Stimulated activated CD4-positive, alpha-beta T cell treated with anti-CD3 and anti-CD28 coated beads, Interleukin-4, amount 100 ng/mL, for 24 hours (primary cell): ENCODE data around the gene EXT2.
A peak's percentile ranks its signal among the peaks of the same experiment; 100 is the strongest.

ENCODE experiments used
- DNase-seq: peaks from one replicate; pipeline ENCODE4 v3.0.0-alpha.2; 2020

EXT2 gene

DNA sequence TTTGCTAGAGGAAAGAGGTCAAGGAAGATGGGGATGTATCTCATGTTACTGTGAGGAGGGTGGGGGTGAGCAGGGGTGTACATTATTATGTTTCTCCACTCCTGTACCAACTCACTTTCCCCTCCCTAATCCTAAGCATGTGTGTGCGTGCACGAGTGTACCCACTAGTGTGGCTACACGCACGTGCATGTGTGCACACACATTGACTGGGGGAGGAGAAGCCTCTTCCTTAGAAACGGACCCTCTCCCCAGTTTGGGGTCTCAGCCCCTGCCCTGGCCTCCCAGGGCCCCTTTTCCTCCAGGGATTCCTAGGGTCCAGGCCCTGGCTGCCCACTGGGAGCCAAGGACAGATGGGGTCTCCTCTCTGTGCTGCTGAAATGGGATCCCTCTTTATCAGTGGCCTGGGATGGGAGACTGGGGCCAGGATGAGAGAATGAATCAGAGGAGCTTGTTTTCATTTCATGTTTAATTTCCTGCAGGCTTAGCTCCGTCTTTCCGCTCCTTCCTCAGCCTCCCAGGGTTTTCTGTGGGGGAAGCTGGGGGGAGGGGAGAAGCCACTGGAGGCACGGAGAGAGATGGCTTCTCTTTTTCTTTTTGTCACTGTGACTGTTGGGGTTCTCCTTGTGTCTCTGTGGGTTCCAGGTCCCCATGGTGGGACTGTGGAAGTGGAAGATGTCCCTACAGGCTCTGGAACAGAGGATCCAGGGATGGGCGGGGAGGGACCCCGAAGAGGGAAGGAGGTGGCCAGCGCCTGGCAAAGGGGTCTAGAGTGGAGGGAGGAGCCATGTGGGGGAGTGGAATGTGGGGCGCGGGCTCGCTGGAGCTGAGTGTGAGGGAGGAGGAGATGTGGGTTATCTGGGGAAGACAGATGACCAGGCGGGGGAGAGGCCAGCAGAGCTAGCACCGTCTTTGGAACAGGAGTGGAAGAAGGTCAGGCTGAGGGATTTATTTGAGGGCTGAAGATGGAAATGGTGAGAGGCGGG, 174.2 kb downstream of the EXT2 start:
- no peak for DNase-seq

DNA sequence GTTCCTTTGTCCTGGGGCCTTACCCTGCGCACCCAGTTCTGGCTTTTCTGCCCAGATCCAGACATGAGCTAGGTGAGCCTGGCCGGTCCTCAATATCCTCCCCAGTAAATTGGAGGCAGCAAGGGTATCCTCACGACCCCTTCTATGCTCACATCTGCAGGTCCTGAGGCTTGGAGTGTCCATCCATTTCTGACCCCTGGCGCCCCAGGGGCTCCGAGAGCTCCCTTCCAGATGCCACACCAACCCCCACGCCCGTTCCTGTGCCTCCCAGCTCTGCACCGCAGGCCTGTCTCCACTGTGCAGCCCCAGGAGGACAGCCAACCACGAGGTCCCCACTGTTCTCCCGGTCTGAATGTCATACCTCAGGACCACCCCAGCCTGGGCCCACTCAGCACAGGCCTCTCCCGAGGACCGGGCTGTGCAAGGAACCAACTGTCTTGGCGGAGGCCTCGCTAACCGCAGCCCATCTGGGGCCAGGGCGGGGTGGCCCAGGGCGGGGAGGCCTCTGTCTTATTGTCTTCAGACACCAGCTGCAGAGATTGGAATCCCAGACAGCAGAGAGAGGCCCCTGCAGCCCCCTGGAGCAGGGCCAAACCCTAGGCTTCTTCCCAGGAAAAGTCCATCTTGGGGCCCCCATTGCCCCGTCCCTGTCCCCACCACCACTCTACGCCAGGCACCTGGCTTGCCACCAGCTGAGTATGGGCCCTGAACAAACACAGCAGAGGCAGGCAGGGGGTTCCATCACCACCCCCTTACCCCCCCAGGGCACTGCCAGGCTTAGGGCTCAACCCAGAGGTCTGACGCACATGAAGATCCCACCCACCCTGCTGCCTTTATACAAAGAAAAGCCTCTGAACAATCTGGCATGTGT, 175.2 kb downstream of the EXT2 start:
- no peak for DNase-seq

DNA sequence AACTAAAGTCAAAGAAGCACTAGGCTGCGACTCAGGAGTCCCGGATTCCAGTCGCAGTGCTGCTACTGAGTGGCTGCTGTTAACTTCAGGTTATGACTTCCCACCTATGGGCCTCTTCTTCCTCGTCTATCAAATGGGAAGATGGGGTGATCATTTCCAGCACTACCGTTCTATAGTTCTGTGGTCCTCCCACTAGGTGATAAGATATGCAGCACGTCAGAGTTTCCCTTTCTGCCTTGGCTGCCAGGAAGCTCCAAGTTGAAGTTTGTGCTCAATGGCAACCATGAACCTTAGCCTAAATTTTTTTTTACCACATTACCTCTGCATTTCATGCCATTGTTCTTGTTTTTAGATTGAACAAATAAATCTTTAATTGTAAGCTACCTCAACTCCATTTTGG, 175.8 kb downstream of the EXT2 start:
- DNase-seq: no peak

GRCh38 chr11:44274404-44274803, 178.9 kb downstream of the EXT2 start:
- DNase-seq: no peak

DNA sequence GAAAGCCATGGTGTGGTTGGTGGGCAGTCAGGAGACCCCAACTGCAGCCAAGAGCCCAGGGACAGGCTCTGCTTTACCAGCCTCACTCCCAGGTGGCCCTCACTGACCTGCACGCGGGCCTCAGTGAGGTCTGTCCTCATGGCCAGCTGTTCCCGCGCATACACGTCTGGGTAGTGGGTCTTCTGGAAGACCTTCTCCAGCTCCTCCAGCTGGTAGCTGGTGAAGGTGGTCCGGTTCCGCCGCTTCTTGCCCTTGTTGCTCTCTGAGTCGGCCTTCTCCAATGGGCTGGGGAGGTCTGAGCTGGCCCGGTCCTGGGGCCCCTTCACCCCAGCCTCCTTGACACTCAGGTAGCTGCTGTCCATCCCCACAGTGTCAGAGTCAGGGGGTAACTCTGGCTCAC, 179.8 kb downstream of the EXT2 start:
- no peak for DNase-seq

DNA sequence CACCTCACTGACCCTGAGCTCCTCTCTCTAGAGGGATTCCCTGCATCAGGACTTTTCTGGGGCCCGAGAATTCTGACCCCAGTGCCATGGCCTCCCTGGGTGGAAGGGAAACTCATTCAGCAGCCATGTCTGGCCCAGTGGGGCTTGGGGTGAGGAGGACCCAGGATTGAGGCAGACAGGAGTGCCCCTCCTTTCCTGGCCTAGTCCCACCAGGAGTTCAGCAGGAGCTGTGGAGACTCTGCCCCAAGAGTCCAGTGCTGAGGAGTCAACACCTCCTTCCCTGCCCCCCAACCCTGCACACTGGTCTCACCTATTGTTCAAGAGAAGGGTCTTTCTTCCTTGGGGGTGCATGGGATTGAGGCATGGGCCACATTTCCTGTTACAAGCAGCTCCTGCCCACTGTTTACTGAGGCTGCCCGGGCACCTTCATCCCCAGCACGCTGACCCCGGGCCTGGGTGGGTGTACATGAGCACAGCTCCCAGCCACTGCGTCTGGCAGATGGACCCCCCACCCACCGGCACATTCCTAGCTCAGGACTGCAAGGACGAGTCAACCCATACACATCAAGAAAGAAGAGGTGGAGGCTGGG, 180.6 kb downstream of the EXT2 start:
- no peak for DNase-seq

GRCh38 chr11:44277196-44278090, 182.0 kb downstream of the EXT2 start:
- DNase-seq: no peak

GRCh38 chr11:44279483-44279882, 184.0 kb downstream of the EXT2 start:
- no peak for DNase-seq

GRCh38 chr11:44280257-44280656, 184.8 kb downstream of the EXT2 start:
- DNase-seq: no peak

GRCh38 chr11:44281151-44281550, 185.7 kb downstream of the EXT2 start:
- no peak for DNase-seq

DNA sequence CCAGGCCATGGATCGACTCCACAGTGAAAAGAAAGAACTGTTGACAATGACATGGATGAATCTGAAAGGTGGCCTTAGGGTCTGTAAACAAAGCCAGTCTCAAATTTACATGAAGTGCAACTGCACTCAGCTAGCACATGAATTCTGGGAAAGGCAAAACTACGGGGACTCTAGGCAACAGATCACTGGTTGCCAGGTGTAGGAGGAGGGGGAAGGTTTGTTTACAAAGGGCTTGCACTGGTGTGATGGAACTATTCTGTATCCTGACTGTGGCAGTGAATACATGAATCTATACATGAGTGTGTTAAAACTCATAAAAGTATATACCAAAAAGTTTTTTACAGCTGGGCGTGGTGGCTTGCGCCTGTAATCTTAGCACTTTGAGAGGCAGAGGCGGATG, 187.1 kb downstream of the EXT2 start:
- DNase-seq: no peak

- DNase-seq: no peak
These were observed 190.3 kb downstream of the EXT2 start for GRCh38 chr11:44285756-44286155.

DNA sequence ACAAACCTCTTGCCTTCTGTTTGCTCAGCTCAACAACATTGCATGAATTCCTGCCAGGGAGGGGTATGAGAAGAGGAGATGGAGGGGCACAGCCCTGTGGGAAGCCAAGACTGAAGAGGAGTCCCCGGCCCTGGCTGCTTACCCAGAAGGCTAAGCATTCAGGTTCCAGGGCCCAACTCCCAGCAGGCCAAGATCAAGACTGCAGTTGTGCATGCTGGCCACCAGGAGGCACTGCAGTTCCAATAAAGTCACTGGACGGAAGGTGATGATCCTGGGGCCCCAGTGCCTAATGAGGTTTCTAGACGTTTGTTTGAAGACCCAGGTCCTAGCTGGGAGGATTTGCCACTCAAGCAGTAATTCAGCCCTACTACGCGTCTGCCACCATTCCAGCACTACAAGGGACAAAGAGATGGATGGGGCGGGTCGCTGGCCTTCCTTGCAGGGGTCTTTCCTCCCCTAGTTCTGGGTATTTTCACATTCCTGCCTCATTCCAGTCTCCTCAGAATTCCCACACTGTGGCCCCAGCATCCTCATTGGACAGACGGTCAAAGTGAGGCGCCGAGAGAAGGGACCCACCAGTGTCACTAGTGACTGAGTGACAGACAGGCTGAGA, 190.9 kb downstream of the EXT2 start:
- peak; percentile 65 for DNase-seq

DNA sequence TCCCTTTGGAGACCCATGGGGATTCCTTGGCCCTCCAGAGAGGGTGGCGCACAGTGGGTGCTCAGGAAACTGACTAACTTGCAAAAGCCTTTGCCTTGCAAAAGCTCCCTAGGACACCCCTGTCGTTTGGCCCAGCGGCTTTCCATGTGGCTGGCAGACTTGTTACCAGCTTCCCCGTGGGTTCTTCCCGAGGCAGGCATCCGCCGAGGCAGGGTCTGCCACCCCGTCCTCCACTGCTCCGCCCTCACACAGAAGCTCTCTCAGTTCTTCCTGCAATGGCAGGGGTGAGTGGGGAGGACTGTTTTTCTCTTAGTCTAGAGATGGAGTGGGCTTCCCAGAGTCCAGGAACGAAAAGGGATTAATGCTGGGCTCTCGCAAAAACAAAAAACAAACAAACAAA, 191.4 kb downstream of the EXT2 start:
- no peak for DNase-seq

- no peak for DNase-seq
These were observed 192.7 kb downstream of the EXT2 start for GRCh38 chr11:44288133-44288526.

GRCh38 chr11:44290208-44290607, 194.7 kb downstream of the EXT2 start:
- no peak for DNase-seq
